HCT116 (cell line): ENCODE data around the gene CAPN9. TPM values are rescaled to one million over a fixed set of nuclear protein-coding genes. Genes with fewer than 3 reads are reported as not detected.

Experiments used
- ATAC-seq: fragments of 200-7000 bp; cut with Tn5 transposase; 2 replicates; pipeline ENCODE4 v1.9.1; 2020; ENCODE audit warnings: mild to moderate bottlenecking, moderate library complexity
- BruUV-seq: library from RNA; stranded (reverse); fragments of 400-500 nt; replicated peaks from 2 replicates; lab custom pipeline; 2021; lab: Mats Ljungman, UMichigan
- CTCF ChIA-PET: fragments of 300-600 bp; sonication (Branson Sonifier 250); formaldehyde crosslinking; loops from one replicate; lab custom pipeline; 2021; ENCODE audit warnings: antibody characterized with exemption; lab: Charles Lee
- POLR2A ChIA-PET: fragments of 300-600, 350-600 bp; sonication (Branson Sonifier 250); formaldehyde crosslinking; loops from one replicate; lab custom pipeline; 2021; ENCODE audit warnings: antibody characterized with exemption; lab: Charles Lee
- RAD21 ChIA-PET, 2 experiments: fragments of 300-600 bp; sonication (Branson Sonifier 250); formaldehyde crosslinking; loops; one replicate each; lab custom pipeline; 2023; ENCODE audit warnings: low total read pairs in 2 of 2; ENCODE audit not compliant: uncharacterized antibody in 2 of 2, unreplicated experiment in 2 of 2, low non-redundant PET in 1 of 2; lab: Charles Lee
- DNase-seq: peaks from one replicate; pipeline ENCODE4 v3.0.0-alpha.2; 2010; ENCODE audit warnings: low read depth, low spot score
- H2AFZ ChIP-seq: fragments of 200-600 bp; shearing (Covaris generic), sonication (generic); 2 replicates; pipeline ENCODE4 v1.6.1; 2017; ENCODE audit warnings: low read depth, mixed run types, mixed read lengths, antibody characterized with exemption, low read length; ENCODE audit not compliant: poor library complexity, severe bottlenecking
- H3K27ac ChIP-seq: 2 replicates; pipeline ENCODE4 v1.5.1; 2012; ENCODE audit warnings: low read depth, low read length
- H3K27me3 ChIP-seq: fragments of 200-600 bp; sonication (generic); 2 replicates; pipeline ENCODE4 v1.6.1; 2016; ENCODE audit warnings: mixed run types, low read length, mixed read lengths; ENCODE audit not compliant: insufficient read depth
- H3K36me3 ChIP-seq, 2 experiments: fragments of 200-500 bp in 1 of 2; fragments of 200-600 bp in 1 of 2; sonication (Bioruptor generic) in 1 of 2; sonication (generic) in 1 of 2; 2 replicates each; pipeline versions ENCODE4 v1.5.1 to v1.6.1; 2014 to 2016; ENCODE audit warnings: low read length in 2 of 2, inconsistent platforms in 1 of 2, mixed read lengths in 1 of 2, mixed run types in 1 of 2; ENCODE audit not compliant: insufficient read depth in 2 of 2, control insufficient read depth in 1 of 2
- H3K4me1 ChIP-seq, 2 experiments: fragments of 200-600 bp in 1 of 2; sonication (generic) in 1 of 2; 2 replicates each; pipeline versions ENCODE4 v1.5.1 to v1.6.1; 2012 to 2017; ENCODE audit warnings: low read length in 2 of 2, inconsistent platforms in 1 of 2, mild to moderate bottlenecking in 1 of 2, mixed read lengths in 1 of 2, mixed run types in 1 of 2, moderate library complexity in 1 of 2; ENCODE audit not compliant: insufficient read depth in 2 of 2, control insufficient read depth in 1 of 2
- H3K4me2 ChIP-seq: fragments of 200-600 bp; sonication (generic); 2 replicates; pipeline ENCODE4 v1.6.1; 2017; ENCODE audit warnings: mixed run types, low read length, mixed read lengths
- H3K4me3 ChIP-seq, 2 experiments: fragments of 200-600 bp in 1 of 2; sonication (generic) in 1 of 2; replicated peaks in 1 of 2; 2 replicates each; pipeline ENCODE4 v1.5.1; 2011 to 2016; ENCODE audit warnings: low read length in 2 of 2, control low read depth in 1 of 2, low read depth in 1 of 2, mild to moderate bottlenecking in 1 of 2, mixed read lengths in 1 of 2, mixed run types in 1 of 2
- H3K79me2 ChIP-seq: fragments of 200-600 bp; sonication (generic); 2 replicates; pipeline ENCODE4 v1.6.1; 2017; ENCODE audit warnings: mild to moderate bottlenecking, mixed run types, low read length, moderate library complexity, mixed read lengths; ENCODE audit not compliant: insufficient read depth
- H3K9ac ChIP-seq: fragments of 200-600 bp; sonication (generic); 2 replicates; pipeline ENCODE4 v1.6.1; 2016; ENCODE audit warnings: low read length, mixed read lengths
- H3K9me2 ChIP-seq: fragments of 200-600 bp; sonication (generic), shearing (Covaris generic); 2 replicates; pipeline ENCODE4 v1.6.1; 2017; ENCODE audit warnings: mixed run types, mild to moderate bottlenecking, moderate library complexity; ENCODE audit not compliant: insufficient read depth
- H3K9me3 ChIP-seq, 2 experiments: fragments of 200-500 bp in 1 of 2; fragments of 200-600 bp in 1 of 2; sonication (Bioruptor generic) in 1 of 2; sonication (generic) in 1 of 2; 2 replicates each; pipeline ENCODE4 v1.6.1; 2014 to 2017; ENCODE audit warnings: low read length in 2 of 2, mixed read lengths in 2 of 2, inconsistent platforms in 1 of 2, low read depth in 1 of 2, mild to moderate bottlenecking in 1 of 2, mixed run types in 1 of 2, moderate library complexity in 1 of 2; ENCODE audit not compliant: control insufficient read depth in 1 of 2, insufficient read depth in 1 of 2
- H4K20me1 ChIP-seq: fragments of 200-600 bp; sonication (generic), shearing (Covaris generic); 2 replicates; pipeline ENCODE4 v1.6.1; 2017; ENCODE audit warnings: mixed run types, mild to moderate bottlenecking, moderate library complexity; ENCODE audit not compliant: insufficient read depth
- CEBPB ChIP-seq: IDR thresholded peaks from 2 replicates; pipeline ENCODE4 v1.6.1; 2012; ENCODE audit warnings: low read depth
- EGR1 ChIP-seq: IDR thresholded peaks from 2 replicates; pipeline ENCODE4 v1.6.1; 2012; ENCODE audit warnings: low read depth
- FOSL1 ChIP-seq: IDR thresholded peaks from 2 replicates; pipeline ENCODE4 v1.6.1; 2012; ENCODE audit warnings: low read depth
- JUND ChIP-seq: IDR thresholded peaks from 2 replicates; pipeline ENCODE4 v1.6.1; 2012
- POLR2A ChIP-seq: IDR thresholded peaks from 2 replicates; pipeline ENCODE4 v1.7.0; 2011; ENCODE audit warnings: borderline replicate concordance; ENCODE audit not compliant: insufficient read depth, insufficient read length; ENCODE audit errors: extremely low read depth
- TCF7L2 ChIP-seq: IDR thresholded peaks from 2 replicates; pipeline ENCODE4 v1.7.0; 2011; ENCODE audit warnings: borderline replicate concordance, inconsistent platforms; ENCODE audit not compliant: insufficient read depth, insufficient read length; ENCODE audit errors: extremely low read depth
- ZFX ChIP-seq: fragments of 450-650 bp; IDR thresholded peaks from 2 replicates; pipeline ENCODE4 v1.6.1; 2017
- intact Hi-C: fragments of 100-400 bp; cut with micrococcal nuclease; formaldehyde crosslinking; loops from 2 replicates; pipeline ENCODE4 v1.10.0; 2022
- total RNA-seq: library from RNA; stranded (reverse); gene quantifications from one replicate; pipeline ENCODE4 v1.2.1, GENCODE V29; 2021; ENCODE audit not compliant: unreplicated experiment
- TF ChIP-seq, protein P1 (sequence below): IDR thresholded peaks from 2 replicates; pipeline ENCODE4 v1.6.1; 2012; ENCODE audit warnings: low read depth
- TF ChIP-seq, protein P2 (sequence below): IDR thresholded peaks from 2 replicates; pipeline ENCODE4 v1.6.1; 2011; ENCODE audit warnings: mild to moderate bottlenecking, low read length, moderate library complexity; ENCODE audit not compliant: insufficient replicate concordance; ENCODE audit errors: extremely low read depth
- TF ChIP-seq, protein P3 (sequence below): IDR thresholded peaks from 2 replicates; pipeline ENCODE4 v1.6.1; 2012
- TF ChIP-seq, protein P4 (sequence below): IDR thresholded peaks from 2 replicates; pipeline ENCODE4 v1.6.1; 2012
- TF ChIP-seq, protein P5 (sequence below), 3 experiments: fragments of 200-600 bp in 1 of 3; sonication (generic) in 1 of 3; IDR thresholded peaks in 2 of 3; conservative IDR thresholded peaks in 1 of 3; 2 replicates each; pipeline ENCODE4 v1.5.1; 2012 to 2017; ENCODE audit warnings: low read depth in 2 of 3, low read length in 2 of 3, antibody characterized with exemption in 1 of 3, borderline replicate concordance in 1 of 3, control low read depth in 1 of 3, mild to moderate bottlenecking in 1 of 3, mixed read lengths in 1 of 3, mixed run types in 1 of 3, moderate library complexity in 1 of 3; ENCODE audit not compliant: insufficient read depth in 1 of 3

Gene CAPN9
- total RNA-seq, 1 experiment from 2014 or later: not detected

DNA sequence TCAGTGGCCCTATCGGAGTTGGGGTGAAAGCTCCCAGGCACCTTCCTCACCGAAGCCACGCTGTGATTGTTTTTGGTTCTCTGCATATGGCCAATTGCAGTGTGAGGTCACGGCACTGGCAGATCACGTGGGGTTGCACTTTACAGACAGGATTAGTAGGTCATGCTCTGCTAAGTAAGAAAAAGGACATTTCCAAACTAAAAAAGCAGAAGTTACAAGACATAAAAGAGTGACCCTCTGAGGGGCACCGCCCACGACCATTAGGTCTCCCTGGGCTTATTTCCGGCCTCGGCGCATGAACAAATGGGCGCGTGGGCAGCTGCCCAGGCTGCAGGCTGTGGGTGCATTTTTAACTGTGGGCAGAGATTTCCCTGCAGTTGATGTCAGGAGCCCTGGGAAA is 2.0 kb downstream of the CAPN9 start (continued):
- TF ChIP-seq, protein P1, sequence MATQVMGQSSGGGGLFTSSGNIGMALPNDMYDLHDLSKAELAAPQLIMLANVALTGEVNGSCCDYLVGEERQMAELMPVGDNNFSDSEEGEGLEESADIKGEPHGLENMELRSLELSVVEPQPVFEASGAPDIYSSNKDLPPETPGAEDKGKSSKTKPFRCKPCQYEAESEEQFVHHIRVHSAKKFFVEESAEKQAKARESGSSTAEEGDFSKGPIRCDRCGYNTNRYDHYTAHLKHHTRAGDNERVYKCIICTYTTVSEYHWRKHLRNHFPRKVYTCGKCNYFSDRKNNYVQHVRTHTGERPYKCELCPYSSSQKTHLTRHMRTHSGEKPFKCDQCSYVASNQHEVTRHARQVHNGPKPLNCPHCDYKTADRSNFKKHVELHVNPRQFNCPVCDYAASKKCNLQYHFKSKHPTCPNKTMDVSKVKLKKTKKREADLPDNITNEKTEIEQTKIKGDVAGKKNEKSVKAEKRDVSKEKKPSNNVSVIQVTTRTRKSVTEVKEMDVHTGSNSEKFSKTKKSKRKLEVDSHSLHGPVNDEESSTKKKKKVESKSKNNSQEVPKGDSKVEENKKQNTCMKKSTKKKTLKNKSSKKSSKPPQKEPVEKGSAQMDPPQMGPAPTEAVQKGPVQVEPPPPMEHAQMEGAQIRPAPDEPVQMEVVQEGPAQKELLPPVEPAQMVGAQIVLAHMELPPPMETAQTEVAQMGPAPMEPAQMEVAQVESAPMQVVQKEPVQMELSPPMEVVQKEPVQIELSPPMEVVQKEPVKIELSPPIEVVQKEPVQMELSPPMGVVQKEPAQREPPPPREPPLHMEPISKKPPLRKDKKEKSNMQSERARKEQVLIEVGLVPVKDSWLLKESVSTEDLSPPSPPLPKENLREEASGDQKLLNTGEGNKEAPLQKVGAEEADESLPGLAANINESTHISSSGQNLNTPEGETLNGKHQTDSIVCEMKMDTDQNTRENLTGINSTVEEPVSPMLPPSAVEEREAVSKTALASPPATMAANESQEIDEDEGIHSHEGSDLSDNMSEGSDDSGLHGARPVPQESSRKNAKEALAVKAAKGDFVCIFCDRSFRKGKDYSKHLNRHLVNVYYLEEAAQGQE: no peak
- no peak for TF ChIP-seq EGR1
- TF ChIP-seq, protein P2, sequence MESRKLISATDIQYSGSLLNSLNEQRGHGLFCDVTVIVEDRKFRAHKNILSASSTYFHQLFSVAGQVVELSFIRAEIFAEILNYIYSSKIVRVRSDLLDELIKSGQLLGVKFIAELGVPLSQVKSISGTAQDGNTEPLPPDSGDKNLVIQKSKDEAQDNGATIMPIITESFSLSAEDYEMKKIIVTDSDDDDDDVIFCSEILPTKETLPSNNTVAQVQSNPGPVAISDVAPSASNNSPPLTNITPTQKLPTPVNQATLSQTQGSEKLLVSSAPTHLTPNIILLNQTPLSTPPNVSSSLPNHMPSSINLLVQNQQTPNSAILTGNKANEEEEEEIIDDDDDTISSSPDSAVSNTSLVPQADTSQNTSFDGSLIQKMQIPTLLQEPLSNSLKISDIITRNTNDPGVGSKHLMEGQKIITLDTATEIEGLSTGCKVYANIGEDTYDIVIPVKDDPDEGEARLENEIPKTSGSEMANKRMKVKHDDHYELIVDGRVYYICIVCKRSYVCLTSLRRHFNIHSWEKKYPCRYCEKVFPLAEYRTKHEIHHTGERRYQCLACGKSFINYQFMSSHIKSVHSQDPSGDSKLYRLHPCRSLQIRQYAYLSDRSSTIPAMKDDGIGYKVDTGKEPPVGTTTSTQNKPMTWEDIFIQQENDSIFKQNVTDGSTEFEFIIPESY: no peak
- no peak for TF ChIP-seq FOSL1
- TF ChIP-seq, protein P3, sequence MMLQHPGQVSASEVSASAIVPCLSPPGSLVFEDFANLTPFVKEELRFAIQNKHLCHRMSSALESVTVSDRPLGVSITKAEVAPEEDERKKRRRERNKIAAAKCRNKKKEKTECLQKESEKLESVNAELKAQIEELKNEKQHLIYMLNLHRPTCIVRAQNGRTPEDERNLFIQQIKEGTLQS: no peak
- TF ChIP-seq, all 23 proteins: peak for 0

DNA sequence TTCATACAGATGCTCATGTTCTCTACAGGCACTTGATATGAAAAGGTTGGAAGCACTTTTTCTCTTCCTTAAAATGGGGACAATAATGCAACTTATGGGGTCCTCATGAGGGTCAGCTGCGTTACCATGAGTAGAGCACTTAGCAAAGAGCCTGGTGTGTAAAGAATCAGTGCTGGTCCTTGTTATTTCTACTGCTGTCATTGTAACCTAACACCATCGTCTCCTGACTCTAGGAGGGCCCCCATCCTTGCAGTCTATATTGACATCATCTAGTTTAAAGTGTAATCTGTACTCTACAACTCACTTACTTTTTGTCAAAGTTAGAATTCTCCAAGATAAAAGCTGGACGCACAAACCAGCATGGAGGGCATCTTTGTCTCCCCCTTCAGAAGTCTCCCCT is 2.4 kb downstream of the CAPN9 start:
- Histone ChIP-seq H3K9me3 (no peaks in the 10 kb centered on the region), H3K36me3 (no peaks in the 10 kb centered on the region), H3K4me3 (no peak overlapping the region), H3K27me3 (no peaks in the 10 kb centered on the region), H3K4me2 (no peak overlapping the region), H3K4me1 (peaks cover 0 to 10% of the 10 kb centered on the region in 2 experiments; a peak in 3 of 4 replicates), H2AFZ (no peak overlapping the region), H4K20me1 (no peaks in the 10 kb centered on the region), H3K9ac (no peak overlapping the region), H3K79me2 (no peaks in the 10 kb centered on the region), H3K27ac (no peak overlapping the region), H3K9me2 (no peaks in the 10 kb centered on the region)
- TF ChIP-seq POLR2A (no peak), ZFX (no peak), CEBPB (no peak), FOSL1 (no peak), TCF7L2 (no peak), JUND (no peak)
- TF ChIP-seq, protein P4, sequence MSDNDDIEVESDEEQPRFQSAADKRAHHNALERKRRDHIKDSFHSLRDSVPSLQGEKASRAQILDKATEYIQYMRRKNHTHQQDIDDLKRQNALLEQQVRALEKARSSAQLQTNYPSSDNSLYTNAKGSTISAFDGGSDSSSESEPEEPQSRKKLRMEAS: no peak
- TF ChIP-seq, protein P1: no peak
- TF ChIP-seq, protein P5, sequence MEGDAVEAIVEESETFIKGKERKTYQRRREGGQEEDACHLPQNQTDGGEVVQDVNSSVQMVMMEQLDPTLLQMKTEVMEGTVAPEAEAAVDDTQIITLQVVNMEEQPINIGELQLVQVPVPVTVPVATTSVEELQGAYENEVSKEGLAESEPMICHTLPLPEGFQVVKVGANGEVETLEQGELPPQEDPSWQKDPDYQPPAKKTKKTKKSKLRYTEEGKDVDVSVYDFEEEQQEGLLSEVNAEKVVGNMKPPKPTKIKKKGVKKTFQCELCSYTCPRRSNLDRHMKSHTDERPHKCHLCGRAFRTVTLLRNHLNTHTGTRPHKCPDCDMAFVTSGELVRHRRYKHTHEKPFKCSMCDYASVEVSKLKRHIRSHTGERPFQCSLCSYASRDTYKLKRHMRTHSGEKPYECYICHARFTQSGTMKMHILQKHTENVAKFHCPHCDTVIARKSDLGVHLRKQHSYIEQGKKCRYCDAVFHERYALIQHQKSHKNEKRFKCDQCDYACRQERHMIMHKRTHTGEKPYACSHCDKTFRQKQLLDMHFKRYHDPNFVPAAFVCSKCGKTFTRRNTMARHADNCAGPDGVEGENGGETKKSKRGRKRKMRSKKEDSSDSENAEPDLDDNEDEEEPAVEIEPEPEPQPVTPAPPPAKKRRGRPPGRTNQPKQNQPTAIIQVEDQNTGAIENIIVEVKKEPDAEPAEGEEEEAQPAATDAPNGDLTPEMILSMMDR (IDR thresholded peaks at IDR 0.05 in 2 of 3, conservative IDR thresholded peaks at IDR 0.05 in 1 of 3; ENCODE audit: borderline replicate concordance in 1 of 3, insufficient read depth in 1 of 3, low read depth in 2 of 3, low read length in 2 of 3): no peak
- ChIA-PET CTCF (no interaction called here), RAD21 (no interaction called here), POLR2A (no interaction called here)
- DNase-seq (no peak), ATAC-seq (no peak)
- intact Hi-C loops: no loop called here
- no TSS peak for BruUV-seq
